MM.1S (cell line): ENCODE measurements around the gene FASLG.

Source experiments
- DNase-seq: peaks from one replicate; pipeline ENCODE4 v3.0.0-alpha.2; 2015
- H2AFZ ChIP-seq: fragments of 300-600 bp; sonication (generic); 2 replicates; pipeline ENCODE4 v1.6.0; 2016; ENCODE audit warnings: antibody characterized with exemption, low read length
- H3F3A ChIP-seq: fragments of 300-600 bp; sonication (generic); 2 replicates; pipeline ENCODE4 v1.6.1; 2016; ENCODE audit warnings: mild to moderate bottlenecking, antibody characterized with exemption, low read length, moderate library complexity, mixed read lengths; ENCODE audit not compliant: insufficient read depth
- H3K27ac ChIP-seq: fragments of 300-600 bp; sonication (generic); 2 replicates; pipeline ENCODE4 v1.5.1; 2016; ENCODE audit warnings: mild to moderate bottlenecking, low read length
- H3K27me3 ChIP-seq: fragments of 300-600 bp; sonication (generic); replicated peaks from 2 replicates; pipeline ENCODE4 v1.6.0; 2016; ENCODE audit warnings: low read length; ENCODE audit not compliant: insufficient read depth
- H3K36me3 ChIP-seq: fragments of 300-600 bp; sonication (generic); replicated peaks from 2 replicates; pipeline ENCODE4 v1.6.1; 2016; ENCODE audit warnings: mild to moderate bottlenecking, low read length, mixed read lengths; ENCODE audit not compliant: insufficient read depth
- H3K4me1 ChIP-seq: fragments of 300-600 bp; sonication (generic); 2 replicates; pipeline ENCODE4 v1.6.1; 2016; ENCODE audit warnings: low read length, mixed read lengths
- H3K4me2 ChIP-seq: fragments of 300-600 bp; sonication (generic); 2 replicates; pipeline ENCODE4 v1.6.0; 2016; ENCODE audit warnings: low read depth, low read length
- H3K4me3 ChIP-seq: fragments of 300-600 bp; sonication (generic); 2 replicates; pipeline ENCODE4 v1.5.1; 2016; ENCODE audit warnings: low read length, mixed read lengths
- H3K79me2 ChIP-seq: fragments of 300-600 bp; sonication (generic); 2 replicates; pipeline ENCODE4 v1.6.1; 2016; ENCODE audit warnings: mixed run types, low read length, mixed read lengths
- H3K9ac ChIP-seq: fragments of 300-600 bp; sonication (generic); 2 replicates; pipeline ENCODE4 v1.6.1; 2016; ENCODE audit warnings: low read length, mixed read lengths
- H3K9me2 ChIP-seq: fragments of 300-600 bp; sonication (generic); replicated peaks from 2 replicates; pipeline ENCODE4 v1.6.1; 2016; ENCODE audit warnings: mild to moderate bottlenecking, low read length, mixed read lengths; ENCODE audit not compliant: insufficient read depth
- H3K9me3 ChIP-seq: fragments of 300-600 bp; sonication (generic); replicated peaks from 2 replicates; pipeline ENCODE4 v1.6.1; 2016; ENCODE audit warnings: mild to moderate bottlenecking, low read length, mixed read lengths; ENCODE audit not compliant: insufficient read depth
- H4K20me1 ChIP-seq: fragments of 300-600 bp; sonication (generic); 2 replicates; pipeline ENCODE4 v1.6.1; 2016; ENCODE audit warnings: mild to moderate bottlenecking, low read length, moderate library complexity, mixed read lengths; ENCODE audit not compliant: insufficient read depth
- CTCF ChIP-seq: fragments of 300-600 bp; sonication (generic); IDR thresholded peaks from 2 replicates; pipeline ENCODE4 v1.5.1; 2016; ENCODE audit warnings: antibody characterized with exemption, low read length, mixed read lengths
- EZH2 ChIP-seq: fragments of 300-600 bp; sonication (generic); optimal IDR thresholded peaks from 2 replicates; pipeline ENCODE3; 2017; ENCODE audit warnings: low read depth, mild to moderate bottlenecking, antibody characterized with exemption, low read length, mixed read lengths
- EZH2phosphoT487 ChIP-seq: fragments of 300-600 bp; sonication (generic); IDR thresholded peaks from 2 replicates; pipeline ENCODE4 v1.6.1; 2018; ENCODE audit warnings: antibody characterized with exemption, low read length

FASLG gene

GRCh38 chr1:172650474-172651193, 8.3 kb upstream of the FASLG start:
- Histone ChIP-seq H3K27me3 (no peaks in the 10 kb centered on the region), H3F3A (no peaks in the 10 kb centered on the region), H3K4me1 (no peaks in the 10 kb centered on the region), H4K20me1 (no peaks in the 10 kb centered on the region), H3K4me3 (no peak overlapping the region), H2AFZ (no peak overlapping the region), H3K9me3 (no peaks in the 10 kb centered on the region), H3K27ac (no peak overlapping the region), H3K36me3 (no peaks in the 10 kb centered on the region), H3K9ac (no peak overlapping the region), H3K4me2 (no peak overlapping the region), H3K79me2 (no peaks in the 10 kb centered on the region), H3K9me2 (no peaks in the 10 kb centered on the region)
- TF ChIP-seq CTCF (no peak), EZH2 (no peak), EZH2phosphoT487 (no peak)
- no peak for DNase-seq

- Histone ChIP-seq H3F3A (no peaks in the 10 kb centered on the region), H3K79me2 (no peaks in the 10 kb centered on the region), H3K4me2 (no peak overlapping the region), H3K27me3 (no peaks in the 10 kb centered on the region), H3K27ac (no peak overlapping the region), H3K9ac (no peak overlapping the region), H3K36me3 (no peaks in the 10 kb centered on the region), H3K4me1 (no peaks in the 10 kb centered on the region), H3K9me3 (no peaks in the 10 kb centered on the region), H4K20me1 (no peaks in the 10 kb centered on the region), H3K9me2 (no peaks in the 10 kb centered on the region), H2AFZ (no peak overlapping the region), H3K4me3 (no peak overlapping the region)
- no peak for DNase-seq
- TF ChIP-seq EZH2: no peak
Measured at GRCh38 chr1:172653015-172653709, 5.7 kb upstream of the FASLG start.

GRCh38 chr1:172654535-172654934, 4.4 kb upstream of the FASLG start:
- Histone ChIP-seq H3K27me3 (no peaks in the 10 kb centered on the region), H3K9me3 (no peaks in the 10 kb centered on the region), H2AFZ (no peak overlapping the region), H3K4me1 (no peaks in the 10 kb centered on the region), H3K4me2 (no peak overlapping the region), H3K27ac (no peak overlapping the region), H3K9ac (no peak overlapping the region), H3K9me2 (no peaks in the 10 kb centered on the region), H3K4me3 (no peak overlapping the region), H3K79me2 (no peaks in the 10 kb centered on the region), H3K36me3 (no peaks in the 10 kb centered on the region), H4K20me1 (no peaks in the 10 kb centered on the region), H3F3A (no peaks in the 10 kb centered on the region)
- no peak for DNase-seq
- TF ChIP-seq CTCF (no peak), EZH2 (no peak), EZH2phosphoT487 (no peak)

GRCh38 chr1:172656576-172656975, 2.3 kb upstream of the FASLG start:
- Histone ChIP-seq H3K27ac (no peak overlapping the region), H3K9ac (no peak overlapping the region), H3K79me2 (no peaks in the 10 kb centered on the region), H3K9me2 (no peaks in the 10 kb centered on the region), H3K4me1 (no peaks in the 10 kb centered on the region), H3K9me3 (no peaks in the 10 kb centered on the region), H3K36me3 (no peaks in the 10 kb centered on the region), H3K4me2 (no peak overlapping the region), H3K4me3 (no peak overlapping the region), H4K20me1 (no peaks in the 10 kb centered on the region), H2AFZ (no peak overlapping the region), H3F3A (no peaks in the 10 kb centered on the region), H3K27me3 (no peaks in the 10 kb centered on the region)
- DNase-seq: no peak
- no peak for TF ChIP-seq EZH2
- no peak for TF ChIP-seq EZH2phosphoT487
- no peak for TF ChIP-seq CTCF
